Lower leg skin (tissue), 4 donors: ENCODE measurements around the gene PARD6B. TPM values are rescaled to one million over a fixed set of nuclear protein-coding genes. Genes with fewer than 3 reads are reported as not detected.

Source experiments
- DNase-seq, 2 donors: peaks; one replicate each; pipeline ENCODE4 v3.0.0-alpha.2; 2019; ENCODE audit warnings: low spot score in 2 of 2
- H3K4me3 ChIP-seq: fragments of 200-600 bp; sonication (generic); 2 replicates; pipeline ENCODE4 v1.5.1; 2017; ENCODE audit warnings: mild to moderate bottlenecking, low read depth; ENCODE audit not compliant: poor library complexity, severe bottlenecking
- POLR2A ChIP-seq, 2 donors: fragments of 450-650 bp; IDR thresholded peaks; one replicate each; pipeline ENCODE4 v1.6.1; 2016 to 2017; ENCODE audit warnings: antibody characterized with exemption in 2 of 2, mild to moderate bottlenecking in 1 of 2, moderate library complexity in 1 of 2
- WGBS, 2 donors: methylation state at CpG; one replicate each; pipeline ENCODE4 v1.1.5; 2018; 5-methylcytosine and 5-hydroxymethylcytosine counted together
- intact Hi-C: fragments of 100-400 bp; cut with DNase I; formaldehyde crosslinking; loops from one replicate; pipeline ENCODE4 v1.15.0; 2023; ENCODE audit warnings: low total_unique reads
- total RNA-seq, 4 donors: library from RNA; depleted of rRNA; stranded (reverse); fragments of >200 nt; gene quantifications; one replicate each; pipeline ENCODE4 v1.1.0, GENCODE V29; 2016
- TF ChIP-seq, protein P1 (sequence below), 3 donors: fragments of 450-650 bp; IDR thresholded peaks; one replicate each; pipeline ENCODE4 v1.5.1; 2016; ENCODE audit warnings: antibody characterized with exemption in 3 of 3, mild to moderate bottlenecking in 3 of 3, moderate library complexity in 2 of 3

The PARD6B gene
- total RNA-seq, 4 donors from 2014 or later: 10.5 to 11.8 (median 10.9) TPM

DNA sequence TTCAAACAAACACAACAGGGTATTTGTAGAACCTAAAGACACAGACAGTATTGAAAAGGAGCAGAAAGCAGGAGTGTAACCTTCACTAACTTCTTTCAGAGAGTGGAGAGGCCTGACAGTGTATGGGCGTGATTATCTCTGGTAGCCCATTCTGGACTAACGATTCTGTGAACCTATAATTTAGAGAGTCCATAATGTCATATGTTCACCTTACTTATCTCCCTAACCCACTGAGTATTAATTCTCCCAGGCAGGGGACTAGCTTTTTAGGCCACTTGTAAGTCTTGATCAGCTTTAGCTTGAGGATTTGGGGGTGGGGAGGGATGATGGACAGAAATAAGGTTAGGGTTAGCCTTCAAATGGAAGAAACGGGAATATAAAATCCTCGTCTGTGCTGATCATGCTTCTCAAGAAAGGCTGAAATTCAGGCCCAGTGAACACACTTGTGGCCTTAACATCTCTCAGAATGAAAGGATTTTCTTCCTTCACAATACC is 2.8 kb upstream of the PARD6B start:
- no peak for DNase-seq
- WGBS, 2 donors: 85 to 89% methylated on average over 4 of the region's 4 CpGs
- TF ChIP-seq, protein P1, sequence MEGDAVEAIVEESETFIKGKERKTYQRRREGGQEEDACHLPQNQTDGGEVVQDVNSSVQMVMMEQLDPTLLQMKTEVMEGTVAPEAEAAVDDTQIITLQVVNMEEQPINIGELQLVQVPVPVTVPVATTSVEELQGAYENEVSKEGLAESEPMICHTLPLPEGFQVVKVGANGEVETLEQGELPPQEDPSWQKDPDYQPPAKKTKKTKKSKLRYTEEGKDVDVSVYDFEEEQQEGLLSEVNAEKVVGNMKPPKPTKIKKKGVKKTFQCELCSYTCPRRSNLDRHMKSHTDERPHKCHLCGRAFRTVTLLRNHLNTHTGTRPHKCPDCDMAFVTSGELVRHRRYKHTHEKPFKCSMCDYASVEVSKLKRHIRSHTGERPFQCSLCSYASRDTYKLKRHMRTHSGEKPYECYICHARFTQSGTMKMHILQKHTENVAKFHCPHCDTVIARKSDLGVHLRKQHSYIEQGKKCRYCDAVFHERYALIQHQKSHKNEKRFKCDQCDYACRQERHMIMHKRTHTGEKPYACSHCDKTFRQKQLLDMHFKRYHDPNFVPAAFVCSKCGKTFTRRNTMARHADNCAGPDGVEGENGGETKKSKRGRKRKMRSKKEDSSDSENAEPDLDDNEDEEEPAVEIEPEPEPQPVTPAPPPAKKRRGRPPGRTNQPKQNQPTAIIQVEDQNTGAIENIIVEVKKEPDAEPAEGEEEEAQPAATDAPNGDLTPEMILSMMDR (IDR thresholded peaks at IDR 0.05): no peak
- no peak for TF ChIP-seq POLR2A (IDR thresholded peaks at IDR 0.05)
- no peak overlapping the region for H3K4me3 ChIP-seq
- intact Hi-C loops: no loop called here

DNA sequence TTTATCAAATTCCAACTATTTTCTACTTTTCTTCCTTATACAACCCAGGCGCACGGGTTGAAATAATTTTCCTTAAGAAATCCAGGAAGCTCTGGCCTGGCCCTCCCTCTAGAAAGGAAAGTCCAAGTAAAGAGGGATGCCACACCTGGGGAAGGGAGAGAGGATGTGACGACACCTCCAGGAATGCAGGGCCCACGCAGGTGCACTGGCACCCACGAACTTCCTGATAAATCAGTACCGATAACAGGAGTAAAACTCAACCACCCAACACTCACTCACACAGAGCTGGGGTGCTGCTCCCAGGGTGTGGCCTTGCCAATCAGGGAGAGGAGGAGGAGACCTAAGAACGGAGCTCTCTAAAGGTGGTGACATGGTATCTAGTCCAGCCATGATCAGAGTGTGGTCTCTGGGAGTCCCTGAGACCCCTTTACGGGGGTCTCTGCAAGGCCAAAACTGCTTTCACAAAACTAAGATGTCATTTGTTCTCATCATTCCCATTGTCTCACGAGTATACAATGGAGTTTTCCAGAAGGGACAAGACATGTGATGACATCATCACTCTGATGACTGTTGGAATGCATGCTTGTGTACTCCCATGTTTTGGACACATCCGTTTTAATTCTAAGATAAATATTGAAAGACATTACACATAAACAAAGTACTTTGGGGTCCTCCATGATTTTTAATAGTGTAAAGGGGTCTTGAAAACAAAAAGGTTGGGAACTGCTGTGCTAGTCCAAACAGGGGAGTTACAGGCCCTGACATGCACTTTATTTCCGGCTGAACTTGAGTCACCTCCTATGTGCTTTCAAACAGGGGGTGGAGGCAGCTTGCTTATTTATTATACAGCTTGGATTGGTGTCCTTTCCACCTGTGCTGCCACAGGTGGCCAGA is 2.2 kb upstream of the PARD6B start:
- intact Hi-C loops: no loop called here
- whole genome bisulfite sequencing, 2 donors: 48 to 72% methylated on average over 11 of the region's 11 CpGs
- DNase-seq: peak; percentile 47 to 68
- no peak overlapping the region for H3K4me3 ChIP-seq
- no peak for TF ChIP-seq POLR2A (IDR thresholded peaks at IDR 0.05)
- TF ChIP-seq, protein P1 (IDR thresholded peaks at IDR 0.05): no peak

DNA sequence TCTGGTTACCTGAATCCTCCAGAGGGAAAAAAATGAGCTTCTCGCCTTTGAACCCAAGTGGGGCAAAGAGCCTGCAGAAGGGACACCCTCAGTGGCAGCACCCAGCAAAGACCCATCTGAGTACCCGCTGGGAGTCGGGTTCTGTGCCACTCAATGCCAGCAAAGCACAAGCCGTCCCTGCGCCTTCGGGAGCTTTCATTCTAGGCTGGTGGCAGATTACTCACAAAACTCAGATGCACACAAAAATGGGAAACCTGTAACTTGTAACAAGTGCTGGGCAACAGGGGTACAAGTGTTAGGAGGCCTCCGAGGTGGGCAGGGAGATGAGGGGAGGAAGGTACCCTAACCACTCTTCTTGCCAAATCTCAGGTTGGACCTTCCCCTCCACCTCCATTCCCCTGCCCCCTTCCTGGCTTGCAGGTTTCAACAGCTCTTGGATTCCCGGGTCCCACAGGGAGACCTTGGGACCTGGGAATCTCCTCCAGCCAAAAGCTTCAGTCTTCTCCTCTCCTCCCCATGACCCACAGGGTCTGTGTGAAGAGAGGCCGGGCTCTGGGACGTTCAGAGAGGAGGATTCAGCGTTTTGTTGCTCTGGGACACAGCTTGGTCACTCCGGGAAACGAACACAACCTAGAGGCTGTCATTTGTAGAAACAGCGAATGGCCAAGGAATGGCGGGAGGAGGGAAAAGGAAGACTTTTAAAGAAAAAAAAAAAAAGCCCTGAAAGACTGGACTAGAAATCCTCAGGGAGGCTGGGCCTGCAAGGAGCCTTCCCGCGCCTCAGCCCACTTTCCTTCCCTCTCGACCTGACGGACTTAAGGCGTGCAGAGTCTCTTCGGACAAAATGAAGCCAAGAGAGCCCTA is 1.2 kb upstream of the PARD6B start:
- DNase-seq: peak in 1 of 2 donors; percentile 83
- TF ChIP-seq, protein P1 (IDR thresholded peaks at IDR 0.05): no peak
- TF ChIP-seq POLR2A (IDR thresholded peaks at IDR 0.05): no peak
- peak overlapping the region; percentile 56 for H3K4me3 ChIP-seq
- intact Hi-C loops: no loop called here
- 38 to 39% methylated on average over 21 of the region's 21 CpGs for WGBS, 2 donors

DNA sequence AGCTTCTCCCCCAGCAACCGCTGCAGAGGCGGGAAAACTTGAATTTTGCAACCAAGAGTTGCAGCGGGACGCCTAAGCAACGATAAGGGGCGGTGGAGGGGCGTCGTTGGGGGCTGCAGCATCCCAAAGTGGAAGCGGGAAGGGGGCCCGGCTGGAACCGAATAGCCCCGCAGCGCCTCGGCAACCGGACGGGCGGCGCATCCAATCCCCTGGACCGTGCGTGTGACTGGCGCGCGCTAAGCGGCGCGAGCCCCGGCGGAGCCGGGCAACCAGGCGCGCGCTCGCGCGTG is 670 bp upstream of the PARD6B start:
- WGBS, 2 donors: 1% methylated on average over 19 to 26 of the region's 35 CpGs
- peak overlapping the region; percentile 56 for H3K4me3 ChIP-seq
- TF ChIP-seq, protein P1 (IDR thresholded peaks at IDR 0.05): no peak
- TF ChIP-seq POLR2A (IDR thresholded peaks at IDR 0.05): no peak
- DNase-seq: no peak
- intact Hi-C loops: no loop called here

DNA sequence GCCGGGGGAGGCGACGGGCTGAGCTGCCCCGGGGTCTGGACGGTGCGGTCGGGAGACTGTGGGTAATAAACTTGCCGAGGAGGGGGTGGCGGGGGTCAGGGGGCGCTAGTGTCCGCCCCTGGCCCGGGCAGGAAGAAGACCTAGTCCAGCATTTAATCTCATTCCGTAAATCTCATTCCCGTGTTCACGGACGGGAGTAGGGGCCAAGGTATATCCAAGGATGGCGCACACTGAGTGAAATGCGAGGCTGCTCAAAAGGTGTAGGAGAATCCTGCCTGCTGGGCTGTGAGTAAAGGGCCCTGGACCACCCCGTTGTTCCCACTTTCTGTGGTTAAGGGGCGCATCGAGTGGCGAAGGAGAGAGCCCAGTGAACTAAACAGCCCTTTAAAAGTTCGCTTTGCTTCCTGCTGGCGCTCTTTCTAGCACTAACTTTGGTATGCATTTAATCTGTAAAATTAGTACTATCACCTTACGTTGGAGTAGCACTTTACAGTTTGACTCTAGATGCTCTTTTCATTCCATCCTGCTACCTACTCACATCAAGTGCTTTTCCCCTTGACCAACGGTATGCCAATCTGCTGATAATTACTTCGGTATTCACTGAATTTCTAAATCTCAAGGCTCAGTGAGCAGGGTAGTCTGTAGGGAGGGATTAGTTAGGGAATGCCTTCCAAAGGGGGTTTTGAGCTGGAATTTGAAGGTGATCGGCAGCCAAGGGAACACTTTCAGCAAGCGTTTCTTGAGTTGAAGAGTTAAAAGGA is 730 bp downstream of the PARD6B start:
- DNase-seq: peak in 1 of 2 donors; percentile 16
- 13% methylated on average over 29 of the region's 29 CpGs for WGBS, 2 donors
- peak overlapping the region; percentile 56 for H3K4me3 ChIP-seq
- intact Hi-C loops: no loop called here
- TF ChIP-seq, protein P1 (IDR thresholded peaks at IDR 0.05): no peak
- TF ChIP-seq POLR2A (IDR thresholded peaks at IDR 0.05): no peak
